Retinal pigment epithelial cell (primary cell): ENCODE data around the gene LAMB1.
A peak's percentile ranks its signal among the peaks of the same experiment; 100 is the strongest.

Source experiments
- DNase-seq: peaks from one replicate; pipeline ENCODE4 v3.0.0-alpha.2; 2010; ENCODE audit warnings: low read depth
- H3K4me3 ChIP-seq: 2 replicates; pipeline ENCODE4 v1.5.1; 2011; ENCODE audit warnings: mild to moderate bottlenecking, low read length, control low read depth, moderate library complexity
- CTCF ChIP-seq: conservative IDR thresholded peaks from 2 replicates; pipeline ENCODE4 v1.5.1; 2011; ENCODE audit warnings: low read depth, low read length, control low read depth, inconsistent platforms

Gene LAMB1

GRCh38 chr7:107946881-107947280 is 56.1 kb downstream of the LAMB1 start:
- TF ChIP-seq CTCF = no peak
- no peak for DNase-seq
- no peak overlapping the region for H3K4me3 ChIP-seq

GRCh38 chr7:107946451-107946850 is 56.5 kb downstream of the LAMB1 start:
- no peak for TF ChIP-seq CTCF
- H3K4me3 ChIP-seq = no peak overlapping the region
- DNase-seq = no peak

- no peak for DNase-seq
- no peak overlapping the region for H3K4me3 ChIP-seq
- no peak for TF ChIP-seq CTCF
Measured at GRCh38 chr7:107945332-107945731, 57.6 kb downstream of the LAMB1 start.

- no peak for DNase-seq
- no peak overlapping the region for H3K4me3 ChIP-seq
- TF ChIP-seq CTCF = no peak
Measured at GRCh38 chr7:107944411-107945169, 58.4 kb downstream of the LAMB1 start.

GRCh38 chr7:107943018-107943417 is 59.9 kb downstream of the LAMB1 start:
- H3K4me3 ChIP-seq = no peak overlapping the region
- DNase-seq = no peak
- TF ChIP-seq CTCF = no peak

- H3K4me3 ChIP-seq = no peak overlapping the region
- TF ChIP-seq CTCF = no peak
- DNase-seq = no peak
Measured at GRCh38 chr7:107940951-107941350, 62.0 kb downstream of the LAMB1 start.

GRCh38 chr7:107939573-107940489 is 63.1 kb downstream of the LAMB1 start:
- H3K4me3 ChIP-seq = no peak overlapping the region
- no peak for TF ChIP-seq CTCF
- DNase-seq = peak; percentile 52
